HAP-1 (cell line): ENCODE measurements around the gene PAX8.

Source experiments
- DNase-seq, 2 experiments: peaks; one replicate each; pipeline ENCODE4 v3.0.0-alpha.2; 2016 to 2020; ENCODE audit warnings: low spot score in 2 of 2
- H3K27me3 ChIP-seq: fragments of 250-450 bp; sonication (Bioruptor Pico); 2 replicates; pipeline ENCODE4 v1.5.1; 2020; ENCODE audit warnings: low read depth, mild to moderate bottlenecking, moderate library complexity
- H3K36me3 ChIP-seq: fragments of 250-450 bp; sonication (Bioruptor Pico); replicated peaks from 2 replicates; pipeline ENCODE4 v1.5.1; 2020; ENCODE audit warnings: mild to moderate bottlenecking
- H3K4me1 ChIP-seq: fragments of 250-450 bp; sonication (Bioruptor Pico); 2 replicates; pipeline ENCODE4 v1.5.1; 2020; ENCODE audit warnings: mild to moderate bottlenecking
- H3K4me3 ChIP-seq: fragments of 250-450 bp; sonication (Bioruptor Pico); 2 replicates; pipeline ENCODE4 v1.5.1; 2020; ENCODE audit warnings: mild to moderate bottlenecking, moderate library complexity
- H3K9me3 ChIP-seq: fragments of 250-450 bp; sonication (Bioruptor Pico); 2 replicates; pipeline ENCODE4 v1.5.1; 2020; ENCODE audit warnings: mild to moderate bottlenecking, moderate library complexity
- in situ Hi-C: fragments of 300-500 bp; cut with MboI; formaldehyde crosslinking; loops from 3 replicates; pipeline ENCODE4 v1.14.3; 2020; ENCODE audit warnings: low sequenced_read_pairs, inconsistent platforms, mixed read lengths

Gene PAX8

DNA sequence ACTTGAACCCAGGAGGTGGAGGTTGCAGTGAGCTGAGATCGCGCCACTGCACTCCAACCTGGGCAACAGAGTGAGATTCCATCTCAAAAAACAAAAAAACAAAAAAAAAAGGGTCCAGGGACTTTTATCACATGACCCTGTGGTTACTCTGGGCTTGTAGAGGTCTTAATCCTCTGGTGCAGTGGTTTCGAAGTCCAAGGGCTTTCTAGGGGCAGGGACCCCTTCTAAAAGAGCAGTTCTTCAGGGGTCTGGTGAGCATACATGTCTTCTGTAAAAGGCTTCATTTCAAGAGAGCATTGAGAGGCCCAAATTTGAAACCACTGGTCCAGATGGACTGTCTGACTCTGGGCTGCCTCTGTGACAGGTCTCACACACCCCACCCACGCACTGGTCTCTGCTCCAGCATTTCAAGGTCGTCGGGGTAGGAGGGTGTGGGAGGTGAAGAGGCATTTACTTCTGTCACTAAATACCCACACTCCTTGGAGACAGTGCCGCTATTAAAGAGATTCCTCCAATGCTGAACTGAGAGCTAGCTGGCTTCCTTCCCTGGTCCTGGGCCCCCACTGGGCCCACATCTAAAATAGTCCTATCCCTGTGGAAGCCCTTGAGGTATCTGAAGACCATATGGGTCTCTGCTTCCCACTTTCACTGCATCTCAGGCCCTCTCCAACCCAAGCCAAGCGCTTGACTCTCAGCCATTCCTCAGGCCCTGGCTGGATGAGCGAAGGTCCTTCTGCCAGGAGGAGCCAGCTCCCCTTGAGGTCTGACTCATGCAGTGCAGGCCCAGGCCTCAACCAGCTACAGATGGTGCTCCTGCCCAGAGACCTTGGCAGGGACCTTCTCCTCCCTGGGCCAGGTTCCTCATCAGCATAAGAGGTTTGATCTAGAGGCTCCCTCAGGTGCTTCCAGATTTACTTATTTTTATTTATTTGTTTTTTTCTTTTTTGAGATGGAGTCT is 44.8 kb downstream of the PAX8 start:
- DNase-seq, result peak in 1 of 2 experiments; percentile 29
- Histone ChIP-seq H3K36me3 (peaks cover 23% of the 10 kb centered on the region), H3K27me3 (no peaks in the 10 kb centered on the region), H3K4me1 (peaks cover 7% of the 10 kb centered on the region), H3K4me3 (no peak overlapping the region), H3K9me3 (no peaks in the 10 kb centered on the region)
- in situ Hi-C loops, result no loop called here

GRCh38 chr2:113232740-113233139 is 46.0 kb downstream of the PAX8 start:
- H3K27me3 ChIP-seq, result no peaks in the 10 kb centered on the region
- H3K4me1 ChIP-seq, result peaks cover 7% of the 10 kb centered on the region
- no peaks in the 10 kb centered on the region for H3K9me3 ChIP-seq
- no peak for DNase-seq
- in situ Hi-C loops, result no loop called here
- H3K36me3 ChIP-seq, result peaks cover 11% of the 10 kb centered on the region
- no peak overlapping the region for H3K4me3 ChIP-seq

GRCh38 chr2:113232123-113232522 is 46.6 kb downstream of the PAX8 start:
- H3K27me3 ChIP-seq, result no peaks in the 10 kb centered on the region
- H3K4me3 ChIP-seq, result no peak overlapping the region
- peaks cover 5% of the 10 kb centered on the region for H3K36me3 ChIP-seq
- no peak for DNase-seq
- H3K9me3 ChIP-seq, result no peaks in the 10 kb centered on the region
- in situ Hi-C loops, result no loop called here
- peaks cover 1% of the 10 kb centered on the region for H3K4me1 ChIP-seq

DNA sequence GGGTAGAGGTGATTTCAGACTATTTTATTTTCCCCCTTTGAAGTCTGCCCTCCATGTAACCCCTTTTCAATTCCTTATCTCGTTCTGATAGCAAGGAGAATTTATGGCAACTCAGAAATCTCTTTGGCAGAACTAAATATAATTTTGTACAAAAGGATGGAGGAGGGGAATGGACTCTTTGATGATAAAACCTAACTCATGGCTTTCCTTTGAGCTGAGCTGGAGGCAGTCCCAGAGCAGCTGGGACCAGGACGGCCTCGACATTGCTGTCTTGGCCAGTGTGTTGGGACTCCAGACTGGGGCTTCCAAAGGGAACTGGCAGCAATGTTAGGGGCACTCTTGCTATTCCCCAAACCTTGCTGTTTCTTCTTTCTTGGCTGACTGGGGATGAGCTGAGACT is 47.7 kb downstream of the PAX8 start:
- no peaks in the 10 kb centered on the region for H3K27me3 ChIP-seq
- no peak for DNase-seq
- no peak overlapping the region for H3K4me3 ChIP-seq
- no peaks in the 10 kb centered on the region for H3K9me3 ChIP-seq
- no peaks in the 10 kb centered on the region for H3K36me3 ChIP-seq
- in situ Hi-C loops, result no loop called here
- no peaks in the 10 kb centered on the region for H3K4me1 ChIP-seq

- H3K4me3 ChIP-seq, result no peak overlapping the region
- no peaks in the 10 kb centered on the region for H3K36me3 ChIP-seq
- H3K4me1 ChIP-seq, result no peaks in the 10 kb centered on the region
- DNase-seq, result no peak
- no peaks in the 10 kb centered on the region for H3K27me3 ChIP-seq
- in situ Hi-C loops, result no loop called here
- H3K9me3 ChIP-seq, result no peaks in the 10 kb centered on the region
Observed at GRCh38 chr2:113230531-113230930, 48.2 kb downstream of the PAX8 start.

DNA sequence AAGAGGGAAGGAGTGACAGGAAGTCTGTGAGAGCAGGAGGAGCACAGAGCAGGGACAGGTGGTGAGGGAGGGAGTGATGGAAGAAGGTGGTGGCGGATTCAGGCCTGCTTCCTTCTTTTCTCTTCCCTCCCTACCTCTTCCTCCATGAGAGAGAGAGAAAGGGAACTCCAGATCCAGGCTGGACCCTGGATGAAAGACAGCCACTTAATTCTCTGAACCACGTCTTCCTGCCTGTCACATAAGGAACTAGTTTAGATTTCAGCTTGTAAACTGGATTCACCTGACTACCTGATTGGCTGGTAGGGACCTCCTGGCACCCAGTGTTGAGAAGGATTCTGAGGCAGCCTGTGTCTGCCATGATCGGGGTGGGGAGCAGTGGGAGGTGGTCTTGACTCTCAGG is 48.9 kb downstream of the PAX8 start:
- DNase-seq, result no peak
- Histone ChIP-seq H3K4me3 (no peak overlapping the region), H3K4me1 (no peaks in the 10 kb centered on the region), H3K36me3 (no peaks in the 10 kb centered on the region), H3K27me3 (no peaks in the 10 kb centered on the region), H3K9me3 (no peaks in the 10 kb centered on the region)
- in situ Hi-C loops, result no loop called here

- Histone ChIP-seq H3K27me3 (no peaks in the 10 kb centered on the region), H3K36me3 (no peaks in the 10 kb centered on the region), H3K4me3 (no peak overlapping the region), H3K9me3 (no peaks in the 10 kb centered on the region), H3K4me1 (no peaks in the 10 kb centered on the region)
- in situ Hi-C loops, result no loop called here
- DNase-seq, result peak in 1 of 2 experiments; percentile 9
Observed at GRCh38 chr2:113228991-113229716, 49.6 kb downstream of the PAX8 start.

DNA sequence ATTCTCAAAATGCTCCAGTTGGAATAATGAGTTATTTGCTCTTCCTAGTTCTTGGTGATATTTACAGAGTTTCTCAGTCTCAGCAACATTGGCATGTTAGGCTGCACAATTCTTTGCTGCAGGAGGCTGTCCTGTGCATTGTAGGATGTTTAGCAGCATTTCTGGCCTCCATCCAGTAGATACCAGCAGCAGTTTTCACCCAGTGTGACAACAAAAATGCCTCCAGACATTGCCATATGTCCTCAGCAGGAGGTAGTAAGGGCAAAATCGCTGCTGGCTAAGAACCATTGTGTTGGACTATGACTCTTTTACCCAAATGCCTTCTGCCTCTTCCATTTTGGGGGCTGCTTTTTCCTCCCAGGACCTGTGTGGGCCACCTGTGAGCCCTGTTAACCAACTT is 50.4 kb downstream of the PAX8 start:
- in situ Hi-C loops, result no loop called here
- Histone ChIP-seq H3K27me3 (no peaks in the 10 kb centered on the region), H3K4me1 (no peaks in the 10 kb centered on the region), H3K4me3 (no peak overlapping the region), H3K9me3 (no peaks in the 10 kb centered on the region), H3K36me3 (no peaks in the 10 kb centered on the region)
- DNase-seq, result no peak

DNA sequence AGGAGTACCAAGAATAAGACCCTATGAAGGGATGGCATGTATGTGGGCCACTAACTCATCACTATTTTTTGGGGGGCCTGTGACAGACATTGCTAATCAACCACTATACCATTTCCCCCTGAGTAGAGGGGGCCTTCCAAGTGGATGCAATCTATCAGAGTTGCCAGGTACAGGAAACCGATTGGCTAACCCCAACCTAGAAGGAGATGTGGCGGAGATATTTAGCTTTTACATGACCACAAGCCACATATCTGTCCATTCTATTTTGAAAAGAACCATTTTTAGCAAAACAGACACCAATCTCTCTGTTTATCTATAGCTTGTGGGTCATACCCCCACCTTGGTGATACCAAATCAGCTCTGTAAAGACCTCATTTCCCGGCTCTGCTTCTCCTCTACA is 51.0 kb downstream of the PAX8 start:
- Histone ChIP-seq H3K9me3 (no peaks in the 10 kb centered on the region), H3K36me3 (no peaks in the 10 kb centered on the region), H3K4me3 (no peak overlapping the region), H3K27me3 (no peaks in the 10 kb centered on the region), H3K4me1 (no peaks in the 10 kb centered on the region)
- no peak for DNase-seq
- in situ Hi-C loops, result no loop called here

DNA sequence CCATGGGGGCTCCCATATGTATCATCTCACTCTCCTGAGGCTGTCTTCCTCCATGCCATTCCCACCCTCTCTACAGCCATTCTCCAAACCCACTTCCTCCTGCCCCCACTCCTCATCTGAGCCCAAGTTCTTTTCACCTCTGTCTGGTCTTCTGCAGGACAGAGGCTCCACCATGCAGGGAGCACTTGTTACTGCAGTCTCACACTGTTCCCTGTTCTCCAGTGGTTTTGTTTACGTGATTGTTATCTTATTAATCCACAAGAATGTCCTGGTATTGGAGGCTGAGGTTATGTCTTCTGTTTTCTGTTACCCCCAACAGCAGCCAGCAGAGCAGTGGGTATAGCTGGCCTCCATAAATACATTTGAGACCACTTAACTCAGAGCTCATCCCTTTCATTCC is 51.4 kb downstream of the PAX8 start:
- Histone ChIP-seq H3K36me3 (no peaks in the 10 kb centered on the region), H3K27me3 (no peaks in the 10 kb centered on the region), H3K4me3 (no peak overlapping the region), H3K4me1 (no peaks in the 10 kb centered on the region), H3K9me3 (no peaks in the 10 kb centered on the region)
- in situ Hi-C loops, result no loop called here
- DNase-seq, result no peak

DNA sequence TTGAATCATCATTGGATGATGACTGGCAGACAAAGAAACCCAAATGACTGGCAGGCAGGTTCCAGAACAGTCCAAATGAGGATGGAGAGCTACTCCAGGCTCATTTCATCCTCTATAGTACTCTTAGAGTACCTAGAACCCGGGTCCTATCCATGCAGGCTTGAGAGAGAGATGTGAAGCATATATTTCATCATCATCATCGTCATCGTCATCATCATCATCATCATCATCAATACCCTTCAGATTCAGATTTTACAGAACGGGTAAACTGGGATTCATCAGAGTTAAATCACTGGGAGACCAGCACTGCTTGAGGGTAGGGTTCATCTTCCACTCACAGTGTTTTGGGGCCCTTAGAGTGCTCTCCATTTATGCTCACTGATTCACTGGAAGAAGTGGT is 52.3 kb downstream of the PAX8 start:
- no peak for DNase-seq

GRCh38 chr2:113225263-113226259 is 53.2 kb downstream of the PAX8 start:
- in situ Hi-C loops, result no loop called here
- peak in 1 of 2 experiments; percentile 32 for DNase-seq
- Histone ChIP-seq H3K9me3 (no peaks in the 10 kb centered on the region), H3K27me3 (no peaks in the 10 kb centered on the region), H3K4me1 (peaks cover 8% of the 10 kb centered on the region), H3K4me3 (no peak overlapping the region), H3K36me3 (no peaks in the 10 kb centered on the region)

More for the DNA sequence above, 52.3 kb downstream of the PAX8 start:
- peaks cover under 1% of the 10 kb centered on the region; the same call in 1 of the 2 replicates for H3K4me1 ChIP-seq
- no peak overlapping the region for H3K4me3 ChIP-seq
- H3K36me3 ChIP-seq, result no peaks in the 10 kb centered on the region
- H3K9me3 ChIP-seq, result no peaks in the 10 kb centered on the region
- in situ Hi-C loops, result no loop called here
- no peaks in the 10 kb centered on the region for H3K27me3 ChIP-seq

- peaks cover 12% of the 10 kb centered on the region for H3K4me1 ChIP-seq
- H3K4me3 ChIP-seq, result no peak overlapping the region
- DNase-seq, result no peak
- in situ Hi-C loops, result no loop called here
- H3K27me3 ChIP-seq, result no peaks in the 10 kb centered on the region
- no peaks in the 10 kb centered on the region for H3K9me3 ChIP-seq
- no peaks in the 10 kb centered on the region for H3K36me3 ChIP-seq
Observed at GRCh38 chr2:113224647-113225236, 54.0 kb downstream of the PAX8 start.
